GM21367 (cell line): Measurements from ENCODE around the gene ADCY5.

Source experiments
- ATAC-seq: cut with Tn5 transposase; IDR thresholded peaks from one replicate; pipeline ENCODE4 v1.9.1; 2021; ENCODE audit not compliant: unreplicated experiment

ADCY5 gene

DNA sequence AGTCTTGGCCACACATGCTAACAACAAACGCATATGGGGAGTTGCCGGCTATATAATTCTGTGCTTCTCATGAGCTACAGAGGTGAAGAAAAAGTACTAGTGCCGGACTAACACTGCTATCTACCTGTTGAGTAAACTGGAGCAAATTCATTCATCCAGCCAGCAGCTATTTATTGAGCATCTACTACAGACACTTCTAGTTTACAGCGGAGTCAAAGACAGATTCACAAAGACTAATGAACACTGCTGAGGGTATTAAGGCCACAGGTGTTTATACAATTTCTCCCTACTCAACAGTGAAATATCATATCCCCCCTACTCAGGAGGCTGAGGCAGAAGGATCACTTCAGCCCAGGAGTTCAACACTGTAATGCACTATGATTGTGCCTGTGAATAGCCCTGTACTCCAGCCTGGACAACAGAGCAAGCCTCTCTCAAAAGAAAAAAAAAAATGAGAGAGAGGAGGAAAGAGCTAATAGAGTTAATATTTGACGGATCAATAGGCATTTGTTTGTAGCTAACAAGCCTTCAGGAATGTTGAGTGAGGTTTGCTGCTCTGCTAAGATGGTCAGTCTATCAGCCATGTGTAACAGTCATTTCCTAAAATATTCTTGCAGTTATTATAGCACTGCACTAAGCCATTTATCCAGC is 17.8 kb downstream of the ADCY5 start:
- ATAC-seq: no peak

DNA sequence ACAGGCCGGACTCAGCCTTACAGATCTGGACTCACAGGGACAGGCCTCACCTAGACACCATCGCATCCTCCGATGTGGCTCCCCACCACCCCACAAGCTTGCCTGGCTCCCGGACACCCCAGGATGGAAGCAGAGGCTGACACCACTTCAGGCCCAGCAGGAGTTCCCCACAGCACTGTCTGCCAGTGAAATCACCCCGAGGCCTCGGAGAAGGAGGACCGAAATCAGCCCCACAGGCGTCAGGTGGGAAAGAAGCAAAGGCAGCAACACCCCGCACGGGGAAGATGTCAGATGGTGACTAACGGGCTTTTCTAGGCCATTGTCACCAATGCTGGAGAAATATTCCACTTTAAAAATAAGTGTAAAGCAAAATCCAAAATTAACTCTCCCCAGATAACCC is 18.6 kb downstream of the ADCY5 start:
- no peak for ATAC-seq

DNA sequence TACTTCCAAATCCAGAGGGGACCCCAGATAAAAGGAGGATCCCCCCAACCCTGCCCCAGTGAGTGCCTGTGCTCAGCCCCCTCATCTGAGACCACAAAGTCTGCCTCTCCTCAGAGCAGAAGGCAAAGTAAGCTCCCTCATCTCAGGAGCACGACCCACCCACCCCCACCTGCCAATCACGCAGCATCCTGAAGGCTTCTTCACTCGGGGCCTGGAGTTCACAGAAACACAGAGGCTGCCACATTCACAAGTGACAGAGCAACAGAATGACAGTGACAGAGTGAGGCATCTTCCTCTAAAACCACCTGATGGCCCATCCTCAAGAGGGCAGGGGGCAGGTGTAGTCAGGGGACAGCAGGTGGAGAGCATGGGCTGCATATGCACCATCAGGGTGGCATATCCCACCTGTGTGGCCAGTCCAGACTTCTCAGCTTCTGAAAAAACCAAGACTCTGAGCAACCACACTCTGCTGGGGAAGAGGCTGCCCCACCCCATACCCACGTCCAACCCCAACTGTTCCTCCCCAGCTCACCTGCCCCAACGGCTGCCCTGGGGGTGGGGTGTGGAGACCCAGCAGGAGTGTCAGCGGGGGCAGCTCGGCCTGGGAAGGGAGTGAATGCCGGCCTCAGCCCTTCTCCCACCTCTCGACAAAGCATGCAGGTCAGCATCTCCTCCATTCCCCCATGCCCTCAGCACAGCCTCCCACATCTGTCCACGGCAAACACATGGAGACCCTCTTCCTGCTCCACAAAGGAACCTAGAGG is 19.3 kb downstream of the ADCY5 start:
- ATAC-seq: no peak

DNA sequence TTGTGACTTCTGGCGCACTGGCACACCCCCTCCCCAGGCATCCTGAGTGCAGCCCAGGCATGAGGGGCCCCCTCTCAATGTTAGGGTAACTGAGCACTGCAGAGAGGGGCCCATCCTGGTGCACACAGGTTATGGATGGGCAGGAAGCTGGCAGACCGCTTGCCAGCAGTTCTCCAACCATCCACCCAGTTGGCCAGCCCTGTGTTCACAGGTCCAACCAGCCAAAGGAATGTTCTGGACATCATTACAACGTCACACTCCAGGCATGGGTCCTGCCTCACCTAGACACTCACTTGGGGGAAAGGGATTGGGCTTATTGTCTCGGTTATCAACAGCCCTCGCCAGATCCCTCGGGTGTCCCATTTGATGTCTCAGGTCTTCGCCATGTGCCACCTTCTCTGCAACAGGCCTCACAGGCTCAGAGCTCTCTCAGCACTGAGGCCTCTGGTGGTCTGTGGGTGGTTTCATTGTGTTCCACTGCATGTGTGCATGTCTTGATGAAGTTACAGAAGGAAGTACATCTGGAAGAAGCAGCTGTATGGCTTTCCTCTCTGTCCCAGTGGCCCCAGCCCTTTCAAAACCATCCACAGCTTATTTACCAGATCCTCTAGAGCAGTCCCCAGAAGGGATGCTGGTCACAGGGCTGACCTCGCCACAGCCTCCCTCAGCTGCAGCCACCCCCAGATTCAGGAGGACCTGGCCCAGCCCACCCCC is 23.7 kb downstream of the ADCY5 start:
- ATAC-seq: no peak

DNA sequence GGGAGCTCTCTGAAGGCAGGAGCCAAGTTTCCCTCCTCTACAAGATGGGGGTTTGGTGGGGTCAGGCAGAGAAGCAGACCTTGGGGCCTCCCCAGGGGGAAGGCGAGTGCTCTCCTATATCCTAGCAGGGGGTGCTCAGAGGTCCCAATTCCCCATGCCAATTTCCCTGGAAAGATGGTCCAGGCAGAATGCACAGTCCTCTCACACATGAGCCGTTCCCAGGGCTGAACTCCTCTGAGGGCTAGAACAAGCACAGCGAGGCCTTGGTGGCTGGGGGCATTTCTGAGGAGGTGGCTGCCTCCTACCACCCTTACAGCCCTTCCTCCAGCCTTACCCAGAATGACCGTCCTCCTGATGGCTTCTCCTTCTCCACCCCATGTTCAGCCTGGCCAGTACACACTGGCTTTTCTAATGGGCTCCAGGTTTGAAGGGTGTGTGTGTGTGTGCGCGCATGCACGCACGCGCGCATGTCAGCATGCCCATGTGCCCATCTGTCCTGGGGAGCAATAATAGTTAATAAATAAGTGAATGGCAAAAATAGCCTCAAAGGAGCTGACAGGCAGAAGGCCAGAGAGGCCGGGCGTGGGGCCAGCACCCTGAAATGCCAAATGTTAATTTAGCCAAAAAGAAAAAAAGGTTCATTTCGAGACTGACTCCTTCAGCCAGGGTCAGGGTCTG is 24.4 kb downstream of the ADCY5 start:
- no peak for ATAC-seq

DNA sequence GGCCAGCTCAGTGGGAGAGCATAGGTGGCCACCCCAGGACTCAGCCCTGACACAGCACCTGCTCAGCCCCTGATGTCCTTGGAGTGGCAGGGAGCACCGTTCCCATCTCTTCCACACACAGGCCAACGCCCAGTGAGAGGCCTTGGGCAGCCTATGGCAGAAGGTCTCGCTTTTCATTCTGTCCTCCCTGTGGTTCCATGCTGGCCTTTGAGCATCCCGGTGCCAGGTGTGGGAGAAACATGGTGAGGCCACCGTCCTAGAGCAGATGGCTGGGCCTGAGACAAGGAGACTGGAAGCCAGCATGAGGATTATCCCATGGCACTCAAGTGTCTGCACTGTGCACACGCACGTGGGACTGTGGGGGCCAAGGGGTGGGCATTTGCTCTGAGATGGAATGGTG is 25.1 kb downstream of the ADCY5 start:
- no peak for ATAC-seq

DNA sequence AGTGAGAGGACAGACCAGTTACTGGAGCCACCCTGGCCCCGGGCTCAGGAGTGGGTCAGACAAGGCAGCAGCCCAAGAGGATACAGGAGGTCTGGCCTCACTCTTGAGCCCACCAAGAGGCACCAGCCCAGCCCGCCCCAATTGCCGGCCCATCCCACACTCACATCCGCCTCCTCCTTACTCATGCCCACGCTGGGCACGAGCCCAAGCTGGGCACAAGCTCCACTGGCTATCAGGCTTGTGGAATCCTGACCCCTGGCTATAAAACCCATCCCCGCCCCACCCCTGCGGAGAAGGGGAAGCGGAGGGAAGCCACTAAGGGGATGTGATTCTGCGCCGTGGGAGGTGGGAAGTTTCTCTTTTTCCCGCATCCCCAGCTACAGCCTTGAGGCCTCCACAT is 25.9 kb downstream of the ADCY5 start:
- ATAC-seq: no peak

DNA sequence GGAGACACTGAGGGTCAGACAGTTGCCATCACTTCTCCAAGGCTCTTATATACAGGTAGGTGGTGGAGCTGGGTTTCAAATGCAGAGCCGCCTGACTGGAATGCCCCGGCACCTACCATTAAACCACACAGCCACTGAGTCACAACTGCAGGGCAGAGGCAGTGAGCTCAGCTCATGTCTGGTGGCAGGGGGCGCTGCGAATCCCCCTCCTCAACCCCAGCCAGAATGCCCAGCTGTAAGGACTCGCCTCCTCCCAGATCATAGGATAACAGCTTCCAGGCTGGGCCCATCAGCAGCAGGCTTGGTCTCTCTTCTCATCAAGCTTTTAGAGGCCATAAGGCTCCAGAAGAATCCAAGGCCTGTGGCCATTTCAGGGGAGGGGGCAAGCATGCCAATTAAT is 26.4 kb downstream of the ADCY5 start:
- ATAC-seq: no peak

DNA sequence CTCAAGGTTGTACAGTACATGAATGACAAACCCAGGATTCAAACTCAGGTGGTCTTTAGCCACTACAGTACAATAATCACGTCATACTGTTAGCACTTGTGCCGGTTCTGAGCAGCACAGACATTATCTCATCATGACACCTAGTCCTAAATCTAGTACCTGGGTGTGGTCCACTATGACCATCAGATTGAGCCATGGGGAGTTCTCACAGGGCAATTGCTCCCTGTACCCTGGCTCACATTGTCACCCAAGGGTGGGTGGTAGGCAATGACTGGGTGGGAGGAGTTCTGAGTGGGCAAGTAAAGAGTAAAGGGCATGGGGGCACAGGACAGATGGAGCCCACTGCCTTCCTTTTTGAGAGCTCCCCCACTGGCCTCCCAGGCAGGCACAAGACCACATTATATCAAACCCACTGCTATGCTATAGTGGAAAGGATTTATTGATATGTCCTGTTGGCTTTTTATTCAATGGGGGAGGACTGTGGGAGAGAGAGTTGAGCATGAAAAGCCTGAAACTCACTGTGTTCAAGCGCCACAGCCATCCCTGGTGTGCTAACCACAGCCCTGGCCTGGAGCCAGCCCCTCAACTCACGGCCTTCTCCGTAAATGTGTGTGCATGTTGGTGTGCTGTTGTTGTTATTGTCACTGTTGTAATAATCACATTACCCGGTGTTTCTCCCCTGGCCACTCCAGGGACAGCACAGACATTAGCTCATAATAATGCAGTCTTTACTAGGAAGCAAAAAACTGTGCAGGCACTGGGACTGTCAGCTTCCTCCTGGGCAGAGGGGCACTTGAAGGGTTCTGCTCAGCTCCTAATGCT is 27.3 kb downstream of the ADCY5 start:
- ATAC-seq: no peak

DNA sequence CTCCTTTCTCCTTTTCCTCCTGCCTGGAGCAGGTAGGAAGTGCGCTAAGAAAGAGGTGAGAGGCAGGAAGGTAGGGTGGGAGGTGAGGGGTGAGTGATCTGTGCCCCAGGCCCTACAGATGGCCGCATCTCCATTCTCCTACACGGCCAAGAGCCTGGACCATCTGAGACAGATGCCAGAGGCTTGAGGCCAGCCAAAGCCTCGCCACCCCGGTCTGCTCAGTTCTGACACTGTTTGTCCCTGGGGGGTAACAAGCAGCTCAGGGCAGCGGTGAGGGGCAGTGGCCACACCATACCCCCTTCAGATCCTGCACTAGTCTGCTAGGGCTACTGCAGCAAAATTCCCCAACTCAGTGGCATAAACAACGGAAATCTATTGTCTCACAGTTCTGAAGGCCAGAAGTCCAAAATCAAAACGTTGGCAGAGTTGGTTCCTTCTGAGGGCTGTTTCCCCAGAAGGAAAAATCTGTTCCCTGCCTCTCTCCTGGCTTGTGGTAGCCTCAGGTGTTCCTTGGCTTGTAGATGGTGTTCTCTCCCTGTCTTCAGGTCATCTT is 28.4 kb downstream of the ADCY5 start:
- no peak for ATAC-seq

DNA sequence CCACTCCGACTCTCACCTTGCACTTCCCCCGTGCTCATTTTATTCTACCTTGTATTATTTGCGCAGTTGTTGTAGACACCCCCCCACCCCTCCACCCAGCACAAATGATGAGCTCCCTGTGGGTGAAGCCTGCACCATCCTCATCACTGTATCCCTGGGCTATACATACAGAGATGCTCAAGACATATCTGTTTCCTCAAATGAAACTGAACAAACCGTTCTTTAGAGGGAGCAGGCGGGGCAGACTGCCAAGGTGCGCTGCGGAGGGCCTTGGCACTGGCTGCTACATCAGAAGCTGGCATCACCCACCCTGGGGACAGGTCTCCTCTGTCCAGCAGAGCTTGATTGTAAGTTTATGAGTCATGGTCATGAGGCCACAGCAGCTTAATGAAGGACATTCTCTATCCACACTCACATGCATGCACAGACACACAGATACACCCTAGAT is 29.0 kb downstream of the ADCY5 start:
- ATAC-seq: no peak

DNA sequence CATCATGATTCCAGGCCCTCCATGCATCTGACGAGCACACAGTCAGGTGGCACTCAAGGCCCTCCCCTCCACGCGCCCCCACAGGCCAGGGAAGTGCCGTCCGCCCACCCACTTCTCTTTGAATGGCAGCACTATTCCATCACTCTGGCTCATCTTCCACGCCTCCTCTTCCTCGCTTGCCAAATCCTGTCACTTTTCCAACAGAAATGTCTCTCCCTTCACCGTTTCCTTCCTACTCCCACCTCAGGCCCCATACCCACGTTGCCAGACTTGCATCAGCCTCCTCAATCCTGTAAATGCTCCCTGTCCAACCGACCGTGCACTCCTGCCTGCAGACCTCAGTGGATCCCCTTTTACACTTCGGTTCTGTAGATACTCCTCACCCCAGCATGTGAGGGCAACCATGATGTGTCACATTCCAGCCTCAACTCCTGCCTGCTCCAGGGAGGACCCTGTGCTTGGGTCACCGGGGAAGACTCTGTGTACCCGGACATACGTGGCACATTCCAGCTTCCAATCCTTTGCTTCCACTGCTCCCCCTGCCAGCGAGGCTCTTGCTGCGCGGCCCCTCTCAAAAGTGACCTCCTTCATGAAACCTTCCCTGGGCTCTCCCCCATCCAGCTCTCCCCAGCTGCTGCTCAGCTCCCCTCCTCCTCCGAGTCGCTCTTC is 29.6 kb downstream of the ADCY5 start:
- no peak for ATAC-seq

DNA sequence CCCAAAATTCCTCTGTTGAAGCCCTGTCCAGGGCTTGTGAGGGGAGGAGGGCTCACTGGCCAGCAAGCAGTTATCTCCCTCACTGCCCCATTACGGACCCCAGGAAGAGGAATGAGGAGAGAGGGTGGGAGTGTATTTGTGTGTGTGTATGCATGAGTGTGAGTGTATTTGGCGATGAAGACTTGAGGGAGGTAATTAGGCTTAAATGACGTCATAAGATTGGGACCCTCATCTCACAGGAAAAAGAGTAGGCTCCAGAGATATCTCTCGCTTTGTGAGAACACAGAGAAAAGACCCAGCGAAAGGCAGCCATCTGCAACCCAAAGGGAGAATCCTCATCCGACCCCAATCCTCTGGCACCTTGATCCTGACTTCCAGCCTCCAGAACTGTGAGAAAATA is 32.2 kb downstream of the ADCY5 start:
- ATAC-seq: no peak

DNA sequence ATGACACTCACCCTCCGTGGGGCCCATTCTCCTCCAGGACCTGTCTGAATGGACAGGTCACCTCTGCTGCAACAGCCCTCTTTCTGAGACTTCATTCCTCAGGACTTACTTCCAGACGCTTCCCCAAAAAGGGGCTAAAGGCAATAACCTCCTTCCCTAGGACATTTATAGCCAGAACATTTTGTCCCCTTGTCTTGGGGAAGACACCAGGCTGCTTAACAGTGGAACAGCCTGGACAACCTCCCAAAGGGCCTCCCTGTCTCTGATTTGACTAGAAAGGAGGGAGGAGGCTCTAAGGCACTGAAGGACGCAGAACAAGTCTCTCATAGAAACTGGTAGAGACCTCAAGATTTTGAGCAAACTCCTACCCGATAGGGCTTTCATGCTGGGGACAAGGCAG is 32.7 kb downstream of the ADCY5 start:
- ATAC-seq: no peak

DNA sequence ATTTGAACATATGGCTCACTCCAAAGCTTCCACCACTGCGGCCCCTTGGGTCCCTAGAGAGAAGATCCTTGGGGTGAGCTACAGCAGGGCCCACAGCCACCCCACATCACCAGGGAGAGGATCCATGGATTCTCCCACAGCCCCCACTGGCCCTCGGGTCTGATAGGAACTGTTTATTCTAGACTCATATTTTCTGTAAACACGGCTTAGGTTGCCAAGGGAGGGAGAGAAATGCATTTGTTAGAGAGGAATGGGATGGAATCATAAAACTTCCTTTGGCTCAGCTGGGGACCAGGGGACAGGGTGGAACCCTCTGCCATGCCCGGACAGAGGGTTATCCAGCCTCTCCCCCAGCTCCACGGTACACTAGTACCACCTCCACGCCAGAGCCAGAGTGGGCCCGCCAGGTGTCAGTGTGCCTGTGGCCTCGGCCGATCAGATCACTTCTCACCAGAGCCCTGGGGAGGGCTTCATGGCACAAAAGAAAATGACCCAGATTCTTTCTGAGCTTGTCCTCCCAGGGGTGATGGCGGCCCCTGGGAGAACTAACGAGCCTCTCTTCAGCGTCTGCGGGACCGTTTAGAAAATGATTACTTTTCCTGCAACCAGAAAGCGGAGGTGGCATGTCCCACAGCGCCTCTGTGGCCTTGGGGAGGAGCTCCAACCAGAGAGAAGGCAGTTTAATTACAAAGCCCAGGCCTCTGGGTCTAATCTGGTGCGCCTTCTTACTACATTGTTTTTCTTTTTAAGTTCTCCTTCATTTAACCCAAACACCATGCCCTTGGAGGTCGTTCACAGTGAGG is 33.7 kb downstream of the ADCY5 start:
- no peak for ATAC-seq

DNA sequence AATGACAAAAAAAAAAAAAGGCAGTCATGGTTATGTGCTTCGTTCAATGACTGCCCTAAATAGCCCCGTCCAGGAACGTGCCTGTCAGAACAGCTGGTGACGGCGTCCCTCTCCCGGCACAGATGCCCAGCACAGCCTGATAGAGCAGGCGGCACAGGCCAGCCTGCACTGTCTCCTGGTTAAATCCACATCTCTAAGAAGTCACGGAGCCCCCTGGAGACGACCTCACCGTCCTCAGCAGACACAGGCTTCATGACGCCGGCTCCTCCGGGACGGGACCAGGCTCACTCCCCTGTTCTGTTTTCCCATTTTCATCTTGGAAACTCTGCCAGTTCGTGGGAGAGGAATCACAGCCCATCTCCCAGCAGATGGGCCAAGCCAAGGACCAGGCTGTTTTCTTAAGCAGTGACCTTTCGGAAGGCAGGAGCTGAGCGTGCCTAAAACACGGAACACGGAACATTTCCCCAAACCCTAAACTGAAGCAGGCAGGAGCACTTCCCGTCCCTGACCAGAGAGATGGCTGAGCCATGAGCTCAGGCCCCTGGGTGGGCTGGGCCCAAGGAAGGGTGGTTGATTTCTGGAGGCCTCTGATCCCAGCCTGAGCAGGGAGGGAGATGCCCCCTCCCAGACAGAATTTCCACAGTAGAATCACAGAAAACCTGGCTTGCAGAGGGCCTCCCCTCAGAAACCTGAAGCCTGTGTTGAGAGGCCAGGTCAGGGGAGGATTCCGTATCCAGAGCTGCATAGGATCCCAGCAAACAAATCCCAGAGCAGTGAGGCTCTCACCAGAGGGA is 35.9 kb downstream of the ADCY5 start:
- ATAC-seq: no peak

DNA sequence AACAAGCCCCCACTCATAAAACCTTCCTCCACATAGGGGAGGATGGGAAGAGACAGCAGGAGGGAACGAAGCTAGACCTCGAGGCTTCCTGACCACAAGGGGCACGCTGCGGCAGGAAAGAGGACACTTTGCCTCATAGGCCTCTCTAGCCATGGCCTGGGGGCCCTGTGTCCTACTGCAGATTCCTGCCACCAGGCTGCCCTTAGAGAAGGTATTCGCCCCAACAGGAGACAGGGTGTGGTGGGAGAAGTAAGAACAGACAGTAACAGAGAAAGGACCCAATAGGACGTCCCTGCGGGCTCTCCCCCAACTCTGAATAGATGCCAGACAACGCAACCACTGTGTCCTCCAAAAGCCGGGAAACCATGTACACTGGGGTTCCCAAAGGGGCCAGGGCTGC is 36.8 kb downstream of the ADCY5 start:
- ATAC-seq: no peak

DNA sequence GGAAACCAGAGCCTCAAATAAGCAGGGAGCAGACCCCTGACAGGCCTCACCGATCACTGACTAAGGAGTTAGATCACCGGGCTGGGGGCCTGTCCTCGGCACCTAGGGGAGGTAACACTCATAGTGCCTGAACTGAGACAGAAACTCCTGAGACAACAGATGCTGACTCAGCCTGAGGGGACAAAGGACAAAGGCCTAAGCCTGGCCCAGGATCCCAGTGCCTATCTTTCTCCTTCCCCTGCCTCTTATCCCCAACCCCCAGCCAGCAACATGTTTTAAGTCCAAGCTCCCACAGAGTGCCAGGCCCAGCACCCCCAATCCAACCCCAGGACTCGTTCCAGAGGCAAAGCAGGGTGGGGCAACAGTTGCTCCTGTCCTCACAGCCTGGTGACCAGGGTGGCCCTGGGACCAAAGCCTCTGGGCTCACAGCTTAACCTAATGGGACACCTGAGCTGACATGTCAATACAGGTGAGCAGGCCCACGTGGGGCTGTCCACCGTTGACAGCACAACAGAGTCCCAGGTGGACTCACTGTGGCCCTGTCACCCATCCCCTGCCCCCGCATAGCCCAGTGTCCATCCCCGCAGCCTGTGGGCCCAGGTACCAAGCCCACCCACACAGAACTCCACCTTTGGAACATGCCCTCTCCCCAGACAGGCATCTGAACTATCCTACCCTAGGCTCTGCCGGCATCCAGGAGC is 37.4 kb downstream of the ADCY5 start:
- ATAC-seq: no peak
